Lower lobe of right lung (tissue), 2 donors: ENCODE data around the gene XYLB. TPM values are rescaled to one million over a fixed set of nuclear protein-coding genes. Genes with fewer than 3 reads are reported as not detected.
"Not testable (repeated sequence)": the region's sequence is repeated elsewhere in the genome, so short reads cannot be mapped to it uniquely, and the experiment has no call there.

Experiments used
- ATAC-seq, 2 donors: fragments of 200-7000 bp; cut with Tn5 transposase; one replicate each; pipeline ENCODE4 v1.9.1; 2020 to 2022; ENCODE audit warnings: mild to moderate bottlenecking in 2 of 2, moderate library complexity in 2 of 2
- DNase-seq: peaks from one replicate; pipeline ENCODE4 v3.0.0-alpha.2; 2020
- H3K27ac ChIP-seq: fragments of 200-600 bp; one replicate; pipeline ENCODE4 v1.8.0; 2022
- H3K27me3 ChIP-seq: fragments of 200-600 bp; one replicate; pipeline ENCODE4 v1.8.0; 2022; ENCODE audit warnings: low read depth
- H3K36me3 ChIP-seq: fragments of 200-600 bp; one replicate; pipeline ENCODE4 v1.8.0; 2022; ENCODE audit warnings: mild to moderate bottlenecking
- H3K4me1 ChIP-seq: fragments of 200-600 bp; one replicate; pipeline ENCODE4 v1.8.0; 2022
- H3K4me3 ChIP-seq: fragments of 200-600 bp; one replicate; pipeline ENCODE4 v1.8.0; 2022; ENCODE audit warnings: mild to moderate bottlenecking
- H3K9me3 ChIP-seq: fragments of 200-600 bp; one replicate; pipeline ENCODE4 v1.8.0; 2022
- CTCF ChIP-seq: fragments of 200-600 bp; IDR thresholded peaks from one replicate; pipeline ENCODE4 v1.8.0; 2022; ENCODE audit warnings: antibody characterized with exemption, mild to moderate bottlenecking
- intact Hi-C: fragments of 100-400 bp; cut with DNase I; formaldehyde crosslinking; loops from one replicate; pipeline ENCODE4 v1.11.0; 2022
- long read RNA-seq: library from polyadenylated mRNA; unstranded; transcript quantifications from one replicate; pipeline ENCODE4 v2.0.0, GENCODE V29; 2021
- total RNA-seq: library from RNA; stranded (reverse); fragmentation: NEBNext Ultra II Directional; extraction: Animal tissue kit (Norgen Biotek cat#: 25700); gene quantifications from one replicate; pipeline ENCODE4 v1.2.1, GENCODE V29; 2021
- donor health status: DM: no; HTN: yes; CAD: no; lungs with severe emphysema.

XYLB gene
- total RNA-seq: 2.7 TPM
- long read RNA-seq, partial matches to known transcripts: 0 of 2 reads
- long read RNA-seq, other reads (novel, unspliced or antisense): 2 of 2 reads

- DNase-seq (peak; percentile 93), ATAC-seq (peak; percentile 99 to 100)
- Histone ChIP-seq H3K4me3 (peak within 1 kb of the TSS; percentile 93), H3K9me3 (no peaks in the 10 kb centered on the region), H3K4me1 (peaks cover 18% of the 10 kb centered on the region), H3K27me3 (no peaks in the 10 kb centered on the region), H3K27ac (no peak within 1 kb of the TSS), H3K36me3 (no peaks in the 10 kb centered on the region)
- intact Hi-C loops: no loop called here
- TF ChIP-seq CTCF: peak; percentile 89
Observed at GRCh38 chr3:38346587-38347410, at the start of gene XYLB. XYLB (plus strand) TSS chr3:38346785; CDS start chr3:38346869, 84 bp downstream.

DNA sequence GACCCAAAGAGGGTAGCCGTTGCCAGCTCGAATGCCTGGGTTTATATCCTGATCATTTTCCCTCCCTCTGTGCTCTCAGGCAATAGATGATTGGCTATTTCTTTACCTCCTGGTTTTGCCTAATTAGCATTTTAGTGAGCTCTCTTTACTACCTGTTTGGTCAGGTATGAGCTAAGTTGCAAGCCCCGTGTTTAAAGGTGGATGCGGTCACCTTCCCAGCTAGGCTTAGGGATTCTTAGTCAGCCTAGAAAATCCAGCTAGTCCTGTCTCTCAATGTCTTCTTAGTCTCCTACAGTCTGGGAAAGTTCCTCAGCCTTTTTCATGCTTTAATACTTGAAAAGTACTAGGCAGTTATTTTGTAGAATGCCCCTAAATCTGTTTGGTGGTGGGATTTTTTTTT is 49.5 kb upstream of the XYLB start:
- H3K36me3 ChIP-seq, H3K4me1 ChIP-seq, H3K4me3 ChIP-seq, ATAC-seq, intact Hi-C loops, H3K9me3 ChIP-seq, H3K27me3 ChIP-seq, H3K27ac ChIP-seq, DNase-seq: not testable (repeated sequence)

GRCh38 chr3:38297537-38297936 is 49.0 kb upstream of the XYLB start:
- Histone ChIP-seq H3K9me3 (no peaks in the 10 kb centered on the region), H3K27ac (no peak overlapping the region), H3K36me3 (no peaks in the 10 kb centered on the region), H3K4me3 (no peak overlapping the region), H3K27me3 (no peaks in the 10 kb centered on the region), H3K4me1 (no peaks in the 10 kb centered on the region)
- ATAC-seq: no peak
- no peak for DNase-seq
- no peak for TF ChIP-seq CTCF
- intact Hi-C loops: no loop called here

- intact Hi-C loops: no loop called here
- no peaks in the 10 kb centered on the region for H3K36me3 ChIP-seq
- no peaks in the 10 kb centered on the region for H3K4me1 ChIP-seq
- ATAC-seq (no peak), DNase-seq (no peak)
- H3K4me3 ChIP-seq: no peak overlapping the region
- H3K9me3 ChIP-seq: no peaks in the 10 kb centered on the region
- no peaks in the 10 kb centered on the region for H3K27me3 ChIP-seq
- peak; percentile 32 for TF ChIP-seq CTCF
- H3K27ac ChIP-seq: no peak overlapping the region
Observed at GRCh38 chr3:38297947-38298711, 48.5 kb upstream of the XYLB start.

DNA sequence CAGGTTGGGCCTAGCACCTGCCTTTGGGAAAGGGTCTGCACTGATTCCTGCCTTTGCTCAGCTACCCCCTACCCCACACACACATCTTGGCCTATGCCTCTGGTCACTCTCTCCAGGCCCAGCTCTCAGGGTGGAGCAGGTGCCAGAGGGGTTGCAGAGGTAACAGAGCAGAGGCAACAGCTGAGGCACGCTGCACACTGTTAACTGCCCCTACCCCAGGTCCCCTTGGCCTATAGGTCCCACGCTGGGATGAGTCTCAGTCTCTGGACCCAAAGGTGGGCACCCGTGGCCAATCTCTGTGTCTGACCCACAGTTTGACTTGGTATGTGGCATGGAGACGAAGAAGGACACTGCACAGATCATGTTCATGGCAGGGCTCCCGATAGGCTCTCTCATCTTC is 39.6 kb upstream of the XYLB start:
- peak in 1 of 2 donors; percentile 23 for ATAC-seq
- no peak for DNase-seq
- no peaks in the 10 kb centered on the region for H3K9me3 ChIP-seq
- no peak overlapping the region for H3K4me3 ChIP-seq
- H3K27me3 ChIP-seq: no peaks in the 10 kb centered on the region
- no peaks in the 10 kb centered on the region for H3K36me3 ChIP-seq
- no peaks in the 10 kb centered on the region for H3K4me1 ChIP-seq
- no peak for TF ChIP-seq CTCF
- no peak overlapping the region for H3K27ac ChIP-seq
- intact Hi-C loops: no loop called here

DNA sequence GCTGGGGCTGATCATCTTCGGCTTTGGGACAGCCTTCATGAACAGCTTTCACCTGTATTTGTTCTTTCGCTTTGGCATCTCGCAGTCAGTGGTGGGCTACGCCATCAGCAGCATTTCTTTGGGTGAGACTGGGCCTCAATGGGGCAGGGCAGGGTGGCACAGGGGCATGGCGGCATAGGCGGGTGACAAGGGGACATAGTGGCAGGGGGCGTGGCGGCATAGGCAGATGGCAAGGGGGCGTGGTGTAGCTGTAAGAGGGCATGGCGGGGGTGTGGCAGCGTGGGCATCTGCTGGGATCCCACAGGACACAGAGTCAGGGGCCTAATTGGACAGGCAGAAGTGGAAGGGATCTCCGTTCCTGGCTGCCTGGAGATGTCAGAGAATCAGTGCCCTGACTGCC is 39.0 kb upstream of the XYLB start:
- TF ChIP-seq CTCF: no peak
- H3K9me3 ChIP-seq: no peaks in the 10 kb centered on the region
- no peak for DNase-seq
- H3K27ac ChIP-seq: no peak overlapping the region
- no peaks in the 10 kb centered on the region for H3K4me1 ChIP-seq
- no peaks in the 10 kb centered on the region for H3K36me3 ChIP-seq
- intact Hi-C loops: no loop called here
- no peak overlapping the region for H3K4me3 ChIP-seq
- H3K27me3 ChIP-seq: no peaks in the 10 kb centered on the region
- ATAC-seq: no peak
